Smooth muscle cell (in vitro differentiated cells): ENCODE measurements around the gene MLXIPL. TPM values are rescaled to one million over a fixed set of nuclear protein-coding genes. Genes with fewer than 3 reads are reported as not detected.
"Not testable (repeated sequence)": the region's sequence is repeated elsewhere in the genome, so short reads cannot be mapped to it uniquely, and the experiment has no call there.

Experiments used
- DNase-seq: peaks from one replicate; lab custom pipeline; 2025; ENCODE audit not compliant: unreplicated experiment; lab: John Stamatoyannopoulos, UW
- H2AFZ ChIP-seq: fragments of 200-600 bp; sonication (generic); 2 replicates; pipeline ENCODE4 v1.6.0; 2016; ENCODE audit warnings: antibody characterized with exemption, low read depth, mild to moderate bottlenecking
- H3F3A ChIP-seq: fragments of 200-600 bp; sonication (generic); 2 replicates; pipeline ENCODE4 v1.6.0; 2017; ENCODE audit warnings: antibody characterized with exemption, low read depth
- H3K27ac ChIP-seq: fragments of 200-600 bp; sonication (generic); 2 replicates; pipeline ENCODE4 v1.5.1; 2016; ENCODE audit warnings: low read depth, mild to moderate bottlenecking
- H3K27me3 ChIP-seq: fragments of 200-600 bp; sonication (generic); 2 replicates; pipeline ENCODE4 v1.6.1; 2016; ENCODE audit warnings: low read depth, mild to moderate bottlenecking
- H3K36me3 ChIP-seq: fragments of 200-600 bp; sonication (generic); 2 replicates; pipeline ENCODE4 v1.5.1; 2016; ENCODE audit warnings: low read depth
- H3K4me1 ChIP-seq: fragments of 200-600 bp; sonication (generic); 2 replicates; pipeline ENCODE4 v1.5.1; 2016; ENCODE audit warnings: low read depth
- H3K4me2 ChIP-seq: fragments of 200-600 bp; sonication (generic); 2 replicates; pipeline ENCODE4 v1.6.0; 2016; ENCODE audit warnings: mild to moderate bottlenecking
- H3K4me3 ChIP-seq: fragments of 200-600 bp; sonication (generic); 2 replicates; pipeline ENCODE4 v1.5.1; 2016; ENCODE audit warnings: mild to moderate bottlenecking
- H3K79me2 ChIP-seq: fragments of 200-600 bp; sonication (generic); 2 replicates; pipeline ENCODE4 v1.6.0; 2016; ENCODE audit warnings: low read depth, mild to moderate bottlenecking
- H3K9ac ChIP-seq: fragments of 200-600 bp; sonication (generic); 2 replicates; pipeline ENCODE4 v1.6.0; 2016; ENCODE audit warnings: low read depth
- H3K9me3 ChIP-seq: fragments of 200-600 bp; sonication (generic); replicated peaks from 2 replicates; pipeline ENCODE4 v1.5.1; 2016; ENCODE audit warnings: low read depth
- H4K20me1 ChIP-seq: fragments of 200-600 bp; sonication (generic); 2 replicates; pipeline ENCODE4 v1.6.0; 2016; ENCODE audit warnings: low read depth
- CTCF ChIP-seq: fragments of 200-600 bp; sonication (generic); IDR thresholded peaks from 2 replicates; pipeline ENCODE4 v1.5.1; 2017; ENCODE audit warnings: borderline replicate concordance, mild to moderate bottlenecking, antibody characterized with exemption; ENCODE audit not compliant: insufficient read depth, poor library complexity, severe bottlenecking
- WGBS: methylation state at CpG from one replicate; pipeline ENCODE4 v1.1.7; 2016; ENCODE audit warnings: low lambda C conversion rate; 5-methylcytosine and 5-hydroxymethylcytosine counted together
- polyA plus RNA-seq: library from polyadenylated mRNA; unstranded; fragments of >200 nt; fragmentation: Nextera tagmentation; extraction: Ambion mirVana; gene quantifications from 2 replicates; pipeline ENCODE4 v1.2.1, GENCODE V29; 2016
- total RNA-seq: library from RNA; depleted of rRNA; stranded (reverse); fragments of >200 nt; gene quantifications from 2 replicates; pipeline ENCODE4 v1.2.3, GENCODE V29; 2014

Gene MLXIPL
- total and polyA plus RNA-seq, 2 experiments from 2014 or later: not detected

- 93% methylated on average over 4 of the region's 4 CpGs for WGBS
- no peak for TF ChIP-seq CTCF
- Histone ChIP-seq H3K4me3 (no peak overlapping the region), H3K9me3 (no peaks in the 10 kb centered on the region), H3F3A (peaks cover 26% of the 10 kb centered on the region), H2AFZ (no peak overlapping the region), H3K79me2 (no peaks in the 10 kb centered on the region), H3K9ac (no peak overlapping the region), H3K27ac (no peak overlapping the region), H3K27me3 (no peaks in the 10 kb centered on the region), H3K4me2 (no peak overlapping the region), H4K20me1 (peaks cover 37% of the 10 kb centered on the region), H3K4me1 (no peaks in the 10 kb centered on the region), H3K36me3 (peaks cover 5% of the 10 kb centered on the region)
- DNase-seq: no peak
These were observed 57.2 kb downstream of the MLXIPL start for GRCh38 chr7:73567140-73567539.

- not testable (repeated sequence) for DNase-seq, H3K4me2 ChIP-seq, H3K9me3 ChIP-seq, H2AFZ ChIP-seq, H3K36me3 ChIP-seq, H3K4me1 ChIP-seq, H3K9ac ChIP-seq, H3K4me3 ChIP-seq, H3K79me2 ChIP-seq, H3K27ac ChIP-seq, H3K27me3 ChIP-seq
- peaks cover 31% of the 10 kb centered on the region for H4K20me1 ChIP-seq
- H3F3A ChIP-seq: peaks cover 26% of the 10 kb centered on the region
These were observed 57.9 kb downstream of the MLXIPL start for GRCh38 chr7:73566431-73566830.

- 87% methylated on average over 7 of the region's 7 CpGs for WGBS
- no peak for TF ChIP-seq CTCF
- Histone ChIP-seq H3F3A (peaks cover 26% of the 10 kb centered on the region), H3K9ac (no peak overlapping the region), H3K27ac (no peak overlapping the region), H3K9me3 (no peaks in the 10 kb centered on the region), H3K4me3 (no peak overlapping the region), H3K36me3 (no peaks in the 10 kb centered on the region), H3K4me2 (no peak overlapping the region), H3K4me1 (no peaks in the 10 kb centered on the region), H2AFZ (no peak overlapping the region), H4K20me1 (peaks cover 25% of the 10 kb centered on the region), H3K79me2 (no peaks in the 10 kb centered on the region), H3K27me3 (no peaks in the 10 kb centered on the region)
- DNase-seq: no peak
These were observed 58.5 kb downstream of the MLXIPL start for GRCh38 chr7:73565675-73566340.

DNA sequence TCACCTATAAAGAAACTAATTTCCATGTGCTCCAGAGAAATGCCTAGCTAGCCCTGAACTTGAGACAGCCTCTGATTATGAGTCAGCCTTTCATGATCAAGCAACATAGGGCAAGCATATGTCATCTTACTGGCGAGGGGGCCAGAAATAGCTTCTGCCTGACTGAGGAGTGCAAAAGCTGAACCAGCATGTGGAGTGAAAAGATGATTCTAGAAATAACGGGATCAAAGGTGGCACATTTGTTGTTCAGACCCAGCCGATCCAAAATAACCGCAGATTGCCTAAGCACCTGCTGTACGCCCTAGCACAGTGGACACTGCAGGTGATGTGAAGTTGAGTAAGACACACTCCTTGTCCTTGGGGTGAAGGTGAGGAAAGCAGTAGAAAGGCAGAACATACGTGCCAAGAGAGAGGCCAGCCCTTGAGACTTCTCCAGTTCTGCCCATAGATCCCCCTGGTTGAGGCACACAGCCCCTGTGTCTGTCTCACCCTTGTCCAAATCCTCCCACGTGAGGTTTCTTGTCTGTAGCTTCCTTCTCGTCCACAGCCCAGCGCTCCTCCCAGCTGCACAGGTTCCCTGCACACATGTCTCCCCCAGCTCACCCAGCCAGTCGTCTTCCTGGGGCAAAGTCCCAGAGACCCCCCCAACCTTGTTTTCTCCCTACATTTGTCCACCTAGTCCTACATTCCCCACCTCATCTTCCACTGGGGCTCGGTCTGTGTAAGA lies 64.0 kb downstream of the MLXIPL start:
- no peaks in the 10 kb centered on the region for H3K27me3 ChIP-seq
- no peaks in the 10 kb centered on the region for H3K36me3 ChIP-seq
- no peaks in the 10 kb centered on the region for H3K9me3 ChIP-seq
- H3K27ac ChIP-seq: no peak overlapping the region
- no peak for TF ChIP-seq CTCF
- no peak overlapping the region for H3K4me2 ChIP-seq
- H3K79me2 ChIP-seq: peaks cover 16% of the 10 kb centered on the region
- H3K9ac ChIP-seq: no peak overlapping the region
- no peak for DNase-seq
- 71% methylated on average over 11 of the region's 11 CpGs for WGBS
- H4K20me1 ChIP-seq: peaks cover 16% of the 10 kb centered on the region
- H3K4me3 ChIP-seq: no peak overlapping the region
- H3K4me1 ChIP-seq: peaks cover 9% of the 10 kb centered on the region
- no peak overlapping the region for H2AFZ ChIP-seq
- H3F3A ChIP-seq: peaks cover 11% of the 10 kb centered on the region
